Measurements from ENCODE around the gene SYTL1.

Gene SYTL1

DNA sequence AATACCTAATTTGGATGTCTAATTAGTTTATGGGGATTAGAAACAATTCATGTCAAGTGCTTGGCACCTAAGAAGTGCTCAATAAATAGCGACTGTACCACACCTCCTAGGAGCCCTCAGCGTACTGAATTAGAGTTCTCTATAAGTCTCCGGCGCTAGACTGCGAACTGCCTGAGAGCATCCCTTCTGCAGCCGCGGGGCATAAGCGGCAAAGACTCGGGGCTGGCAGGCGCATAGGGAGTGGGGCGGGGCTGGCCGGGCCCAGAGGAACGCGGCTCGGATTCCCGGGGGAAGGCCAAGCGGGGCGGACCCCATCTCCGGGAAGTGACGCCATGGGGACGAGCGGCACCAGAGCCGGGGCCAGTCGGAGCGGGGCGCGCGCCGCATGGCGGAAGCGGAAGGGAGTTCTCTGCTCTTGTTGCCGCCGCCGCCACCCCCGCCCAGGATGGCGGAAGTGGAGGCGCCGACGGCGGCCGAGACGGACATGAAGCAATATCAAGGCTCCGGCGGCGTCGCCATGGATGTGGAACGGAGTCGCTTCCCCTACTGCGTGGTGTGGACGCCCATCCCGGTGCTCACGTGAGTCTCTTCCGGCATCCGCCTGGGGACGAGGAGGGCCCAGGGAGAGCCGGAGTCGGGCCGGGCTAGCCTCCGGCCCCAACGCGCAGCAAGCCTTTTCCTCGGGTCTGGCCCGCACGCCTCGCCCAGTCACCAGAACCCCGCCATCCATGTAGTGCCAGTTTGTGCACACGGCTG is 19.8 kb upstream of the SYTL1 start, which contains the start of gene TMEM222:
Gene TMEM222 (plus strand): TSS at position 351 of the 756 bp plus-strand sequence. CDS start 35 bp downstream, at position 386.
- peak; percentile 97 for DNase-seq

DNA sequence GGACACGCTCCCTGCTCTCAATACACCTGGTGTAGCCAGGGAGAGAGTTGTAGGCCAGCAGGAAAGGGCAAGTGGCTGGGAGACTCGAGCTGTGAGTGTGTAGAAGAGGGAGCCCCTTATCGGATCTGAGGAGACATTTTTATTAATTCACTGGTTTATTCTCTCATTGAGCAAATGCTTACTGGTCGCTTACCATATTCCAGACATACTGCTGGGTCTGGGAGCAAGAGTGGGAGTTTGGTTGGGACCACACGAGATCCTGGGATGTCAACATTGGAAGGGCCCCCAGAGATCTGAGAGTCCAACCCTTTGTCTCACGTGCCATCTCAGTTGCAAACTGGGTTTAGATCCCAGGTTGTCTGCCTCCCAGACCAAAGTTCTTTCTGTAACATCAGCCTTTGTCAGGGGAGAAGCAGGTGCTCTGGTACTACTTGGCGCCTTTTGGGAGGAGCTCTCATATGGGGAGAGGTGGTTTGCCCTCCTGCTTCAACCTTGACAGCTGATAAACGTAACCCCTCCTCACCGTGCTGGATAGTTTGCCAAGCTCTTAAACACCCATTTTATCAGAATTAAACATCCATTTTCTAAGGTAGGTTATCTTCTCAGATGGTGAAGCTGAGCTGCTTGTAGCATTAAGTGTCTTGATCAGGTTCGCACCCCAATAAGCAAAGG is 19.1 kb upstream of the SYTL1 start:
- DNase-seq, result no peak

DNA sequence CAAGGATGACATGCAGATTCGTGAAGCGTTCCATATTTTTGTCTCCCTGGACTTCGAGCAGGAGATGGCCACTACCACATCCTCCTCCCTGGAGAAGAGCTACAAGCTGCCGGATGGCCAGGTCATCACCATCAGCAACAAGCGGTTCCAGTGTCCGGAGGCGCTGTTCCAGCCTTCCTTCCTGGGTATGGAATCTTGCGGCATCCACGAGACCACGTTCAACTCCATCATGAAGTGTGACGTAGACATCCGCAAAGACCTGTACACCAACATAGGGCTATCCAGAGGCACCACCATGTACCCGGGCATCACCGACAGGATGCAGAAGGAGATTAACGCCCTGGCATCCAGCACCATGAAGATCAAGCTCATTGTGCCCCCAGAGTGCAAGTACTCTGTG is 16.5 kb upstream of the SYTL1 start:
- no peak for DNase-seq

DNA sequence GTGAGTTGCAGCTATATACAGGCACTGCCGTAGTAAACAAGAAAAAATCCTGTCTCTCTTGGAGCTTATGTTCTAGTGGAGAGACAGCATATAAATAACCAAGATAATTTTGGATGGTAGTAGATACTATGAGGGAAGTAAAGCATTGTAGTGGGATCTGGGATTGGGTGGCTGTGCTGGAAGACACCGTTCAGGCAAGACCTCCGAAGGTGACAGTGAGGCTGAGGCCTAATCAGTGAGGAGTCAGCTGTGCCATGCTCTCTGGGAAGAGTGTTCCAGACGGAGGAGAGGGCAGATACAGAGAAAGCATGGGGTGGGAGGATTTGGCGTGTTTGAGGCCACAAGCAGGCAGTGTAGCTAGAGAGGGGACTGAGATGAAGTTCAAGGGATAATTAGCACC is 13.9 kb upstream of the SYTL1 start:
- DNase-seq, result no peak

DNA sequence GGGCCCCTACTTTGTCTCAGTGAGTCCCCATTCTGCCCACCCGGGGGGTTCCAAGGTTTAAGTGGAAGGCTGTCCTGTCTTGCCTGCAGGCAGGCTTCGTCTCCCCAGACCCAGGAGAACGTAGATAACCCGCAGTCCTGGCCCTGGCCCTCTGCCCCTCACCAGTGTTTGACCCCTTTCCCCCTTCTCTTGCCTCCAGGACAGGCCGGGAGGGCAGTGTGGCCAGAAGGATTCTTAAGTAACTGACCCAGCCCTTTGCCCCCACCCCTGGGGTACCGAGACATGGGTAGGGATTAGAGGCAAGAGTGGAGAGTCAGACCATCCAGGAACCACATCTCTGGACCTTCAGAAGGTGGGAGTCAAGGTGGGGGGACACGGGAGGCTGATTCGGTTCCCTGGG is 11.0 kb upstream of the SYTL1 start:
- DNase-seq, result no peak

DNA sequence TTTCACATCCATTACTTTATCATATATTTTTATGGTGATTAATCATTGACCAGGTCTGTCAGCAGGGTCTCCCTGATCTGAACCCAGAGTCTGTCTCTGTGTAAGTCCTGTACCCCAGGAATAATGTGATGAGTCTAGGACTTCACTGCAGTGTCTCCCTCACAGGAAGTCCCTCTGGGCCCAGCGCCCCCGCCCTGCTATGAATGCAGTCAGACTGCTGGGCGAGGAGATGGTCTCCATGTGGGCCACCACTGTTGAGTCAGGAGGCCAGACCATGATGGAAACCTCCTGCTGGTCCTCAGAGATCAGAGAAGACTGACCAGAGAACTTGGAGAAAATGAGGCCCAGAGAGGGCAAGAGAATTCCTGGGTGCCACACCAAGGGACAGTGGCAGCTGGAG is 10.4 kb upstream of the SYTL1 start:
- DNase-seq, result no peak

DNA sequence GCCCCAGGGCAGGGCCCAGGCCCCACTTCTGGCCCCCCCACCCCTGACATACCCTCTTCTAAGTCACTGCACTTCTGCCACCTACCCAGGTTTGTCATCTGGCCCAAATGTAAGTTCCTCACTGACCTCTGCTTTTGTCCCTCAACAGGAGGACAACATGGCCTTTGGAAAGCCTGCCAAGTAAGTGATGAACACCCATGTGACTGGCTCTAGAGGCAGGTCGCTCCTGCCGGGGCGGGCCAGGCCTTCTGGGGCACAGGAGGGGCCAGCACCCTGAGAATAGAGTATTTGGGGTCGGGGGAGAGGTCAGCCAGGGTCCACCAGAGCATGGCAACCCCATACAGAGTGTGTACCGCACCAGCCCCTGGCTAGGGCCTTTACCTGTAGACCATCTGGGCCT is 9.9 kb upstream of the SYTL1 start:
- DNase-seq, result no peak

DNA sequence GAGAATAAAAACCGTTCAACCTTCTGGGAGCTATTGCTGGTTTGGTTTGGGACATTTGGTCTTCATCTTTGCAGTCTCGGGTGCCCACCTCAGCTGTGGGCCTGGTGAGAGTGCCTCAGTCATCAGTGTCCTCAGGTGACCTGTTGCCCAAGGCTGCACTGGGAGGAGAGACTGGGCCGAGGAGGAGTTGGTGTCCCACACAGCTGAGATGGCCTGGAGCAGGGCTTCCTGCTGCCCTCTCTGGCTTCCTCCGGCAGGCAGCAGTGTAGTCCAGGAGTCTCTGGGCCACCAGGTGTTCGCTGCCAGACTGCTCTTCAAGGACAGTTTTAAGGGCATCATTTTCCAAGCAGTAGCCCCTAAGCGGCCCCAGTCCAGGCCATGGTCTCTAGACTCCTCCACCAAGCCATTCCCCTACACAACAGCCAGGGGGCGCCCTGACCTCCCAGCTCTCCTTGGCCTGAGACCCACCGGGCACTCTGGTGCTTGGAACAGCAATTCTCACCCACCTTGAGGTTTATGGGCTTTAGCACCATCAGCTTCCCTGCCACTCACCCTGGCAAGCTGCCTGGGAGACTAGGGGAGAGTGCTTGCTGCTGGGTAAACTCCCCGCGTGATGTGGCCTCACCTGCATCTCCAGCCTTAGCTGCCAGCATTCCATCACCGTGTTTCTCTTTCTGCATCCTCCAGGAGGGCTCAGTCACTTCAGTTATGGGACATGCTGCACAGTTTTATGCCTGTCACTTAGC is 9.1 kb upstream of the SYTL1 start:
- peak; percentile 75 for DNase-seq

DNA sequence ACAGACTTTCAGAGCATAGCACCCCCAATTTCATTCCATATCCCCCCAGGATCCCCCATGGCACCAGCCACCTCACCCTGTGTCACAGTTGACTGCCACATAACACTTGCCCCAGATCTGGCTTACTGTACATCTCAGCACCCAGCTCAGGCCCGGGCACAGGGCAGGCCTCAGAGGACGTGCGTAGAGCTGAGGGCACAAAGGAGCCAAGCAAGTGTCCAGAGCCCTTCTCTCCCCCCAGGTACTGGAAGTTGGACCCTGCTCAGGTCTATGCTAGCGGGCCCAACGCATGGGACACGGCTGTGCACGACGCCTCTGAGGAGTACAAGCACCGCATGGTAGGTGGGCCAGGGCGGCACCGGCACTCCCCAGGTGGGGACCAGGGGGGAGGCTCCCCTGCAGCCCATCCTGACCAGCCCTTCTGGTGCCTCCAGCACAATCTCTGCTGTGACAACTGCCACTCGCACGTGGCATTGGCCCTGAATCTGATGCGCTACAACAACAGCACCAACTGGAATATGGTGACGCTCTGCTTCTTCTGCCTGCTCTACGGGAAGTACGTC is 8.0 kb upstream of the SYTL1 start:
- DNase-seq, result no peak

DNA sequence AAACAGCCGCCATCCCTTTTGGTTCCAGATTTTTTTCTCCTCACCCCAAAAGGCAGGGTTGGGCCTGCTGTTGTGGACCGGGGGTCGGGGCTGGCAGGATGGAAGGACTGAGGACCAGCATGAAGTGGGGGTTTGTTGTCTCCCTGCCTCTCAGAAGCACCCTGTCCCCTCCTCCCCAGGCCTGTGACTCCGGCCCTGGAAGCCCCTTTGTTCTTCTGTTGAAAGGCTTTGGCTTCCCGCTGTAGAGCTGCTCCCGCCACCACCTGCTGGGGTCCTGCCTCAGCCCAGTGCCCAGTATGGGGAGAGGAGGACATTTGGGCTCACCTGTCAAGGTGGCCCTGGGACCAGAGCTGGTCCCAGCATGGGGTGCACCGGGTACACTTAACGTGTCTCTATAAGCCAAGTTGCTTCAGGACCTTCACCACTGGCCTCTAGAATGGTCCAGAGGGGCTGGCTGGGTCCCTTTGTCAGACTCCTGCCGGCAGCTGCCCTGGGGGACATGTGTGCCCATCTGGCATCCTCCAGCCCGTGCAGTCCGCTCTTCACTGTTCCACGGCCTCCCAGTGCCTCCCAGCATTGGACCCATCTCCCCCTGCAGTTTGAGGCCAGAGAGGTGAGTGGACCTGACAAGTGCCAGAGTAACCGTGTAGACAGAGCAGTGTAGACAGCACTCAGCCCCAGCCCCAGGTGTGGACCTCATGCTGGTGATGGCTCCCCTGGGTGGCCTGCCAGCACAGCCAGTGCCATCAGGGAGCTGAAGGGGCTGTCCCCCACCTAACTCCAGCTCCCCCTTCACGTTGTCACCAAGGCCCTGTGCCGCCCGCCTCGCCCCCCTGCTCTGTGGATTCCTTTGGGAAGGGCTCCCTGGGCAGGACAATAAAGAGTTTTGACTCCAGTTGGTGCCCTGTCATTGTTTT is 6.1 kb upstream of the SYTL1 start:
- DNase-seq, result no peak

DNA sequence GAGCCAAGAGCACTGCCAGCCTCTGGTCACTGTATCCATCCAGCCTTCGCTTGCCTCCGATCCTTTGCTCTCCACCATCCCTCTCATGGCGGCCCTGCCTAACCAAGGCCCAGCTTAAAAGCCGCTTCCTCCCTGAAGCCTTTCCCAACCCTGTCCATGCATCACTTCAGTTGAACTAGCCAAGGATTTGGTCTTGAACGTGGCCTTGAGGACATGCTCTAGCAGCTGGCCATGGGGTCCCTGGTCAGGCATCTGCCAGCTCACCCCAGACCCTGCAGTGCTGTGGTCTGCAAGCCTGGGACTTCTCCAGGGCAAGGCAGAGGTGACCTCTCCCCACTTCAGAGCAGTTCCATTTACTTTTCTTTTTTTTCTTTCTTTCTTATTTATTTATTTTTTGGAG is 5.1 kb upstream of the SYTL1 start:
- DNase-seq, result no peak

DNA sequence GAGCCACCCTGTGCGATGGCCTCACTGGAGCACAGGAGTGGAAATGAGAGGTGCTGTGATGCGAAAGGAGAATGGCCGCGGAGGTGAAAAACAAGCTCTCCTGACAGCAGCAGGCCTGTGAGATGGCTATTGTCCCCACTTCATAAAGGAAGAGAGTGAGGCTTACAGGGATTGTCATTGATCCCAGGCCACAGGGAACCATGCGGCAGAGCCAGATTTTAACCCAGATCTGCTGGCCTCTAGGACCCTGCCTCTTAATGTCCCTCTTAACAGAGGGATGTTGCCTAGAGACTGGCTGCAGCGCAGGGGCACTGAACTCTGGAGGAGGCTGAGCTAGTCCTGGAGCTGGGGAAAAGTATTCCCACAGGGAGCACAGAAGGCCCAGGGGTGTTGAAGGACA is 3.1 kb upstream of the SYTL1 start:
- DNase-seq, result no peak

DNA sequence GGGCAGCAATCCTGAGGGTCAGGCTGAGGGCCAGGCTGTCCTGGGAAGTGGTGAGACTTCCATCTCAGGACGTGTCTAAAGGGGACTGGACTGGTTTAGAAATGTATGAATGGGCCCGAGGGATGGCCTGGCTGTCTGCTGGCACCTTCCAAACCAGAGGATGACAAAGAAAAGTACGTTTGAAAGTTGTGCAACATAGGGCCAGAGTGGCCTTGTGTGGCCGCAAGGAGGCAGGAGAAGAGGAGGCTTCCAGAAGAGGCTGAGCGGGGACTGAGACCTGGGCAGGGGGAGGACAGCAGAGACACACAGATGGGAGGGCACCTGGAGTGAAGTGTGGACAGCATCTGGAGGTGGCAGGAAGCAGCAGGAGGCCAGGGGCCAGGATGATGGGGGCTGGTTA is 2.6 kb upstream of the SYTL1 start:
- DNase-seq, result no peak

DNA sequence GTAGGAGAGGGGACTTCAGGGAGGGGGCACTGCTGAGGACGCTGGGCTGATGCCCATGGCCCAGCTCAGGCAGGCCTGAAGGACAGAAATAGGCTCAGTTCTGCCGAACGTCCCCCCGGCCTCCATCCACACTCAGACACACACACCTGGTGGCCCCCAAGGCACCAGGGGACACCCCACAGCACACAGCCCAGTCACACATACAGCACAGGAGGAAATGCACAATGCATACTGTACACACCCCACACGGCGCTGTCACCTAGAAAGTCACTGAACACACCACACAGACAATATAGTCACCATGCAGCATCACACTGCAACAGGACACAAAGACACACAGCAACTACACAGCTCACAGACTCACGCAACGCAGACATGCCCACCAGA is 562 bp downstream of the SYTL1 start:
- peak; percentile 66 for DNase-seq

DNA sequence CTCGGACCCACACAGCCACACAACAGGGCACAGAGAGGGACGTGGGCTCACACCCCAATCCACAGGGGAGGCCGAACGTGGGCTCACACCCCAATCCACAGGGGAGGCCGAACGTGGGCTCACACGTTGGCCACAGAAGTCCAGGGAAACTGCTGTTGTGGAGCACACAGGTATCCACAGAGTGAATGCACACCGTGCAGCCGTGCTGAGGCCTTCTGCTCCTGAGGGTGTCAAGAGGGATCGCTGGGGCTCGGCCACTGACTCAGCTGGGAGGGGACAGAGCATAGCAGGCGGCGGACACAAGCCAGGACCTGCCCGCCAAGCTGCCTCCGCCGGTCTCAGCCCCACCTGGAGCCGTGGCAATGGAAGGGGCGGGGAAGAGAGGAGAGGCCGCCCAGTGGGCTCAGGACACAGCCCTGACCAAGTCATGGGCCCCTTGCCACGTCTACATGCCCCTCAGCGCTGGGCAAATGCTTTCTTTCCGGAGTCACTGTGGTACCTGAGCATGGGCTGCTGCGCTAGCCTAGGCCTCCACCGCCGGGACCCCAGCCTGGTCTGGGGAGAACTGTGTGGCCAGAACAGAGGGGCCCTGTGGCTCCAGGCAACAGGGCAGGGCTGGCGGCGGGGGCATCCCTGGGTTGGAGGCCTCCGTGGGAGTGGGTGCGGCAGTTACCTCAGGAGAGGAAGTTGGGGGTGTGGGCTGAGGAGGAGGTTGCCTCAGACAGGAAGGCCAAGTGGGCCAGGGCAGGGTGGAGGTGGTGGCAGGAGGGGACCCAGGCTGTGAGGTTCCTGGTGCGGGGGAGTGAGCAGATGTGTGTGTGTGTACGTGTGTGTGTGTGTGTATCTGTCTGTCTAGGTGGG is 1.2 kb downstream of the SYTL1 start:
- peak; percentile 88 for DNase-seq

DNA sequence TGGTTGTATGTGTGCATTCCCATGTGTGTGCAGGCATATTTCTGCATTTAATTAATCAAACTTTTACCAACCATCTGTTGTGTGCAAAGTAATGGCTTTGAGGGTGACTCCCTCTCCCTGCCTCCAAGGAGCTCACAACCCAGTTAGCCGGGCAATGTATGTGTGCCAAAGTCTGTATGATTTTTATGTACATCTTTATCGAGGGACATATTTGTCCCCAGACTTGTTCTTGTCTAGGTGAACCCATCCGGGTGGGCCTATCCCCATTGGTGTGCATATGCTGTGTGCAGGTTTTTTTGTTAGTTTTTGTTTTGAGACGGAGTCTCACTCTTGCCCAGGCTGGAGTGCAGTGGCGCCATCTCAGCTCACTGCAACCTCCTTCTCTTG is 1.8 kb downstream of the SYTL1 start:
- DNase-seq, result no peak

DNA sequence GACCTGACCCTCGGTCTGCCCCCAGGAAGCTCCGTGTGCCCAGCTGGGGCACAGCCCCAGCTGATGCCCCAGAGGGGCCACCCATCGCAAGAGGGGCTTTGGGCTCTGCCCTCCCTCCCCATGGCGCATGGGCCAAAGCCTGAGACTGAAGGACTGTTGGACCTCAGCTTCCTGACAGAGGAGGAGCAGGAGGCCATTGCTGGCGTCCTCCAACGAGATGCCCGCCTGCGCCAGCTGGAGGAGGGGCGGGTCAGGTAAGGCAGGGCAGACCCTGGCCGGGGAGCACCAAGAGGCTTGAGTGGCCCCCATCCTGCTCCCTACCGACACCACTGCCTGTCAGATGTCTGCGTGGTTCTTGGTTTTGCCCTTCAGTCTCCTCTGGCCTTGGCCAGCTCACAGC is 3.5 kb downstream of the SYTL1 start:
- DNase-seq, result no peak

DNA sequence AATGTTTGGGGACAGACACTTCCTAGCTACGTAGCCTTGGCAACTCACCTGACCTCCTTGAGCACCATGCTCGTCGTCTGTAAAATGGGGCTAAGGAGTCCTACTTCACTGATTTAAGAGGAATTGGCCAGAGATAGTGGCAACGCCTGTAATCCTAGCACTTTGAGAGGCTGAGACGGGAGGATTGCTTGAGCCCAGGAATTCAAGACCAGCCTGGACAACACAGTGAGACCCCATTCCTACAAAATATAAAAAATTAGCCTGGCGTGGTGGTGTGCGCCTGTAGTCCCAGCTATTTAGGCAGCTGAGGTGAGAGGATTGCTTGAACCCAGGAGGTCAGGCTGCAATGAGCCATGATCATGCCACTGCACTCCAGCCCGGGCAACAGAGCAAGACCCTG is 4.5 kb downstream of the SYTL1 start:
- no peak for DNase-seq

DNA sequence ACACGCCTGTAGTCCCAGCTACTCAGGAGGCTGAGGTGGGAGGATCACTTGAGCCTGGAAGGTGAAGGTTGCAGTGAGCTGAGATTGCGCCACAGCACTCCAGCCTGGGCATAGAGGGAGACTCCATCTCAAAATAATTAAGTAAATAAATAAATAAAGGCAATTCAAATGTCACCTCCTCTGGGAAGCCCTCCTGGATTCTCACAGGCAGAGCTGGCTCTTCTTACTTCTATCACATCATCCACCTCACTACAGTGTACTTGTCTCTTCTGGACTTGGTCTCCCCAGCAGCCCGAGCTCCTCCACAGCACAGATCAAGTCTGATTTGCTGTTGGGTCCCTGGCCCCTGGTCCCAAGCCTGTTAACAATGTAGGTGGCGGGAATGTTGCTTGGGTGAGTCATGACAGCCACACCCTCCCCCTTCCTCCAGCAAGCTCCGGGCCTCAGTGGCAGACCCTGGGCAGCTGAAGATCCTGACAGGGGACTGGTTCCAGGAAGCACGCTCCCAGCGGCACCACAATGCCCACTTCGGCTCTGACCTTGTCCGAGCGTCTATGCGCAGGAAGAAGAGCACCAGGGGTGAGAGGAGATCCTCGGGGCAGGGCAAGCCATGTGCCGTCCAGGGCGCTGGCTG is 5.3 kb downstream of the SYTL1 start:
- no peak for DNase-seq

DNA sequence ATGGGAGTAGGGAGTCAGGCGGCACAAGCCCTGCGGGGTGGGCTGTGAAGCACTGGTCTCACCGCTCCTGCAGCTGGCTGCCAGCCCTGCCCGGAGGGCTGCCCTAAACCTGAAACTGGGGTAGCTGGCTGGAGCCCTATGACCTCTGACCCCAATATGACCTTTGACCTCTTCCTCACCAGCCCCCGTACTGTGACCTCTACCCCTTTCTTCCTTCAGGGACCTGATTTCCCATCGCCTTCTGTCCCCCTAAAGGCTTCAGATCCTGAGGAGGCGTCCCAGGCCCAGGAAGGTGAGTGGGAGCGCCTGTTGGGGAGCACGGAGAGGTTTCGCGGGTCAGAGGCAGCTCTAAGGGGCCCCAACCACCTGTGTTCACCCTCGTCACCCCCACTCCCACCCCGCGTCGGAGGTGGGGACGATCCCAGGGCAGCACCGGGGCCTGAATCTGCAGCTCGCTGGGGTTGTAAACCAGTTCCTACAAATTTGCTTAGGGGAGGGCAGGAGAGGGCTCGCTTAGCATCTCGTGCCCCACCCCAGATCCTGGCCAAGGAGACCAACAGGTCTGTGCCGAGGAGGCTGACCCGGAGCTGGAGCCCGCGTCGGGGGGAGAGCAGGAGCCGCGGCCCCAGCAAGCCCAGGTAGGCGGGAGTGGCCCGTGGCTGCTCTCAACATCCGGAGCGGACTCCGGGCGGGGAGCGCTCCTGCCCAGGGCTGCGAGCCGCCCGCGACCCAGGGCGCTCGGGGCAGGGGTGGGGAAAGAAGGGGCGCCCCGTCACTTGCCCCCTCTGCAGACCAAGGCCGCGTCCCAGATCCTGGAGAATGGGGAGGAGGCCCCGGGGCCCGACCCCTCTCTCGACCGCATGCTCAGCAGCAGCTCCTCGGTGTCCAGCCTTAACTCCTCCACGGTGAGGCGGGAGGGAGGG is 7.3 kb downstream of the SYTL1 start:
- peak; percentile 49 for DNase-seq

All from CD4-positive, alpha-beta T cell treated with Interleukin-17A for 4 hours (primary cell).